Raji (cell line): ENCODE results near the gene FAM209B.
"Not testable (repeated sequence)": the region's sequence is repeated elsewhere in the genome, so short reads cannot be mapped to it uniquely, and the experiment has no call there.

Source experiments
- POLR2A ChIP-seq: IDR thresholded peaks from 2 replicates; pipeline ENCODE4 v1.6.1; 2011; ENCODE audit warnings: low read depth, low read length, control low read depth; ENCODE audit not compliant: insufficient read depth

Gene FAM209B

GRCh38 chr20:56519551-56519950 lies 13.5 kb upstream of the FAM209B start:
- TF ChIP-seq POLR2A, result no peak

DNA sequence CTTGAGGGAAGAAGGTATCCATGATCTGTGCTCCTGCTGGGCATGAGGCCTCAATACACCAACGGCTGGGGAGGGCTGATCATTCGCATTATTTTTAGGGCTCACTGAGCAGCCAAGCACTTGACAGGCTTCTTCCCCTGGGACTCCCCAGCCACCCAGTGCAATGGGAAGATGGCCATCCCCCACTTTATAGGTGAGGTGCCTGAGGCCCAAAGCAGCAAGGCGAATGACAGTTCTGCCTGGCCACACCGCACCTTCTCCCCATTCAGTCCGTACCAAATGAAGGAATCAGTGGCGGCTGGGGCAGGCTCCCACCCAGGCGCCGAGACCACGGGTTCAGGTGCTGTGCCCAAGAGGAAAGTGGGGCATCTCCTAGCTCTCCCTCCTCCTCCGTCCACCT lies 12.9 kb upstream of the FAM209B start:
- TF ChIP-seq POLR2A, result no peak

DNA sequence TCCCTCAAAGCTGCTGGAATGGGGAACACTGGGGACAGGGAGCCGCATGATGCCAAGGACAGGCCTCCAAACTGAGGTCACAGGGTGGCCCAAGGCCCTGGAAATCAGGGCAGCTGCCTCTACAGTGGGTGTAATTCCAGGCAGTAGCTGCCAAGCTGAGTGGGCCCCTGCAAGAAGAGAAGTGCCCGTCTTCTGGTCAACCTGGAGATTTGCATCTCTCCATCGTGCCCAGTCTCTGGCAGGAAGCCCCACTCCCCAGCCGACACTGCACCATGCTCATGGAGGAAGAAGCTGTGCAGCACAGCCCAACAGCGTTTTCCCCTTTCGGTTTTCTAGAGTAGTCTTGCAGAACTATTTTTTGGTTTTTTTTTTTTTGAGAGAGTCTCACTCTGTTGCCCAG lies 10.7 kb upstream of the FAM209B start:
- TF ChIP-seq POLR2A, result no peak

GRCh38 chr20:56524444-56524843 lies 8.6 kb upstream of the FAM209B start, which contains the start of gene FAM209A:
TSS of gene FAM209A (plus strand) at chr20:56524744. CDS start at chr20:56524809, 65 bp downstream.
- TF ChIP-seq POLR2A, result not testable (repeated sequence)

DNA sequence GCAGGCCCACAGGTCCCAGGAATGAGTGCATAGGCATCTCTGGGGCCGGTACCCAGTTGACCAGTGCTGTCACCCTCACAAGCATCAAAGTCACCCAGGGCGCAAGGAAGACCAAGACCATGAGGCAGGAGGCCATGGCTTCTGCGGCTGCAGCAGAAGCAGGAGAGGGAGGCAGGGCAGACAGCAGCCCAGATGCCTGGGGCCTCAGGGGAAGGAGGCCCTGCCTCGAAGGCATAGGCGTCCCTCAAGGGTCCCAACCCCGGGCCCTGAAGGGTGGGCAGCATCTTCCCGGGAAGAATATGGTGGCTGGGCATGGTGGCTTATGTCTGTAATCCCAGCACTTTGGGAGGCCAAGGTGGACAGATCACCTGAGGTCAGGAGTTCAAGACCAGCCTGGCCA lies 5.5 kb upstream of the FAM209B start:
- TF ChIP-seq POLR2A, result no peak

DNA sequence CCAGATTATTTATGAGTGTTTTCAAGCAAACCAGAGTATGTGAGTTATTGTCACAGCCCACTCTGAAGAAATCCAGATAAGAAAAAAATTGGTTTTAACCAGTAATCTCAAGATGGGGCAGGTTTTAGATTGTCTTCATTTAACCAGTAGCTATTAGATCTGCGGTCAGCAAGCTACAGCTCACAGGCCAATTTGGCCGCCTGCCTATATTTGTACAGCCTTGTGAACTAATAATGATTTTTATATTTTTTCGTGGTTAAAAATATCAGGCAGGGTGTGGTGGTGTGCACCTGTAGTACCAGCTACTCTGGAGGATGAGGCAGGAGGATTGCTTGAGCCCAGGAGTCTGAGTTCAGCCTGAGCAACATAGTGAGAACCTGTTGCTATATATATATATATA lies 5.0 kb downstream of the FAM209B start:
- TF ChIP-seq POLR2A, result no peak

DNA sequence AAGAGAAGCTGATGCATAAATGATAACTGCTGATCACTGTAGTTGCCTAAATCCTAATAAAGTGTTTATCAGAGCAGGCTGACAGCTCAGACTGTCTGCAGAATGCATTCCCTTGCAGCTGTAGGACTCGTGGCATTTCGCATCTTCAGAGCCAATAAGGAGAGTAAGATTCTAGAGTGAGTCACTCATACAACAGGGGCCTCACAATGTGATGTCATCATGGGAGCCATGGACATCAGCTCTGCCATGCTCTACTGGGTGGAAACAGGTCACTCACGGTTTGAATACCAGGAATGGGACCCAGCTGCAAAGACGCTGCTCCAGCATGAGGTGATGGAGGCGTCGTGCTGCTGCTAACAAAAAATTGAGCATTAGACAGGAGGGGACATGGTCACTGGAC lies 7.4 kb downstream of the FAM209B start:
- no peak for TF ChIP-seq POLR2A

- TF ChIP-seq POLR2A, result no peak
Measured at GRCh38 chr20:56542489-56543030, 9.5 kb downstream of the FAM209B start.

GRCh38 chr20:56551571-56551970 lies 18.5 kb downstream of the FAM209B start:
- no peak for TF ChIP-seq POLR2A

- TF ChIP-seq POLR2A, result no peak
Measured at GRCh38 chr20:56552911-56553629, 20.0 kb downstream of the FAM209B start.

- no peak for TF ChIP-seq POLR2A
Measured at GRCh38 chr20:56554869-56555268, 21.8 kb downstream of the FAM209B start.

- no peak for TF ChIP-seq POLR2A
Measured at GRCh38 chr20:56558968-56559367, 25.9 kb downstream of the FAM209B start.

GRCh38 chr20:56565511-56565910 lies 32.5 kb downstream of the FAM209B start:
- no peak for TF ChIP-seq POLR2A

GRCh38 chr20:56566621-56567020 lies 33.6 kb downstream of the FAM209B start:
- TF ChIP-seq POLR2A, result no peak

DNA sequence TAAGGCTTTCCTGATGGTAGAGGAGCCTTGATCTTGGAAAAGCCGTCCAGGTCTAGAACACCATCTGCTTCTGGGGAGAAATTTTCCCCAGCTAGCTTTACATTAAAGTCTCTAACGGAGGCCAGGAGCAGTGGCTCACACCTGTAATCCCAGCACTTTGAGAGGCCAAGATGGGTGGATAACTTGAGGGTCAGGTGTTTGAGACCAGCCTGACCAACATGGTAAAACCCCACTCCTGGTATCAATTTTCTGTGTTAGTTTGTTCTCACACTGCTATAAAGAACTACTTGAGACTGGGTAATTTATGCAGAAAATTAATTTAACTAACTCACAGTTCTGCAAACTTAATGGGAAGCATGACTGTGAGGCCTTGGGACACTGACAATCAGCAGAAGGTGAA lies 37.8 kb downstream of the FAM209B start:
- TF ChIP-seq POLR2A, result no peak

- no peak for TF ChIP-seq POLR2A
Measured at GRCh38 chr20:56572172-56572571, 39.1 kb downstream of the FAM209B start.

- no peak for TF ChIP-seq POLR2A
Measured at GRCh38 chr20:56573986-56574385, 40.9 kb downstream of the FAM209B start.
